ENCODE results near the gene HPX. TPM values are rescaled to one million over a fixed set of nuclear protein-coding genes. Genes with fewer than 3 reads are reported as not detected.

HPX gene
- total and polyA plus RNA-seq, 4 experiments from 2014 or later: 0.83 to 1.3 TPM; not detected in 2

DNA sequence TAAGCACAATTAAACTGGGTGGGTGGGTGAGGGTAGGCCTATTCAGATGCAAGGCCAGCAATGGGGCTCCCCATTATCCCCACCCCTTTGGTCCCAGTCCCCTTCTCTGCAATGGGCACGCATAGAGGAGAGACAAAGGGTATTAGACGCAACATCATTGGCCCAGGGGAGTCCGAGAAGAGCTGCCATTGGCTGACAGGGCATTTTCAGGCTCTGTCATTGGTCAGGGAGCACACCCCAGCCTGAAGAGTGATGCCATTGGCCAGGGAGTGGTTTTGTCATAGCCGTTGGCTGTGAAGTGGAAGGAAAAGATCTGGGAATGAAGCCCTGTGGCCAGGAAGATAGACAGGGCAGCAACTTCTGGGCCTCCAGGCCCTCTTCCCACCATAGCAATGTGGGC, 35.8 kb upstream of the HPX start:
- intact Hi-C loops (cut with micrococcal nuclease): no loop called here
- no peaks in the 10 kb centered on the region for H3K9me3 ChIP-seq (ENCODE audit: control insufficient read depth in 1 of 2, low read length in 2 of 2)
- H3K27ac ChIP-seq (ENCODE audit: low read depth, low read length): no peak overlapping the region
- Mint-ChIP-seq H3K36me3 (peaks cover 6 to 34% of the 10 kb centered on the region in 2 donors), H3K27ac (peak overlapping the region in 4 of 7 donors; percentile 18 to 86 (median 66)), H3K9me3 (no peaks in the 10 kb centered on the region), H3K27me3 (no peaks in the 10 kb centered on the region), H3K4me1 (peaks cover 24 to 55% (median 34%) of the 10 kb centered on the region in 4 donors), H3K4me3 (no peak overlapping the region)
- POLR2A ChIA-PET (ENCODE audit: partially characterized antibody): no interaction called here
- H3K36me3 ChIP-seq (ENCODE audit: insufficient read depth, low read length): peaks cover 22% of the 10 kb centered on the region
- H3K4me3 ChIP-seq (ENCODE audit: low read length in 2 of 2): no peak overlapping the region
- peaks cover 37% of the 10 kb centered on the region for H3K4me1 ChIP-seq (ENCODE audit: insufficient read depth, low read length)
- CTCF ChIA-PET (ENCODE audit: partially characterized antibody): interaction anchor here (0.9 to 1.4 kb wide), 4 partner anchors 28 to 97 kb away, joined by 3 to 5 read pairs (median 4); no protein-coding TSS in a partner anchor
- no peaks in the 10 kb centered on the region for H3K27me3 ChIP-seq (ENCODE audit: insufficient read depth, low read length)
- DNase-seq: no peak

DNA sequence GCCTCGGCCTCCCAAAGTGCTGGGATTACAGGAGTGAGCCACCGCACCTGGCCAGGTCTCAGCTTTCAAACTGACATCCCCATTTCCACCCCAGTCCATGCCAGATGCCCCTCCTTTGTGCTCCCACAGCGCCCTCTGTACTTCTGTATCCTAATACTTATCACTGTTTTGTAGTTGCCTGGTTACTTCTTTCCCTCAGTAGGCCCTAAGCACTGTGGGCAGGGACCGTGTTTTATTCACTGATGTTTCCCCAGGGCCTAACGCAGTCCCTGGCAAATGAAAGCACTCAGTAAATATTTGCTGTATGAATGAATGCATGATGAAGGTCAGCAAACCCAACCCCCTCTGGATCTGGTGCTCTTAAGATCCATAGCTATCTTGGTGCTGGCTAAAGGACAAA, 35.1 kb upstream of the HPX start:
- Histone ChIP-seq H3K27ac (ENCODE audit: low read depth, low read length) (no peak overlapping the region), H3K27me3 (ENCODE audit: insufficient read depth, low read length) (no peaks in the 10 kb centered on the region), H3K4me1 (ENCODE audit: insufficient read depth, low read length) (peaks cover 36% of the 10 kb centered on the region), H3K9me3 (ENCODE audit: control insufficient read depth in 1 of 2, low read length in 2 of 2) (no peaks in the 10 kb centered on the region), H3K36me3 (ENCODE audit: insufficient read depth, low read length) (peaks cover 22% of the 10 kb centered on the region), H3K4me3 (ENCODE audit: low read length in 2 of 2) (no peak overlapping the region)
- H3K27me3 Mint-ChIP-seq: no peaks in the 10 kb centered on the region
- DNase-seq: no peak
- H3K9me3 Mint-ChIP-seq: no peaks in the 10 kb centered on the region
- H3K4me3 Mint-ChIP-seq: peak overlapping the region in 3 of 8 donors; percentile 13 to 19 (median 17)
- peak overlapping the region in 4 of 7 donors; percentile 85 to 88 (median 86) for H3K27ac Mint-ChIP-seq
- peaks cover 6 to 27% of the 10 kb centered on the region in 2 donors for H3K36me3 Mint-ChIP-seq
- CTCF ChIA-PET (ENCODE audit: partially characterized antibody): interaction anchor here (0.9 to 2.6 kb wide), 3 partner anchors 32 to 97 kb away, joined by 3 to 14 read pairs (median 5); no protein-coding TSS in a partner anchor
- H3K4me1 Mint-ChIP-seq: peaks cover 20 to 51% (median 33%) of the 10 kb centered on the region in 4 donors
- intact Hi-C loops (cut with micrococcal nuclease): no loop called here
- POLR2A ChIA-PET (ENCODE audit: partially characterized antibody): interaction anchor here (1.1 kb wide), 1 partner anchor 270 kb away, joined by 3 read pairs; no protein-coding TSS in a partner anchor

DNA sequence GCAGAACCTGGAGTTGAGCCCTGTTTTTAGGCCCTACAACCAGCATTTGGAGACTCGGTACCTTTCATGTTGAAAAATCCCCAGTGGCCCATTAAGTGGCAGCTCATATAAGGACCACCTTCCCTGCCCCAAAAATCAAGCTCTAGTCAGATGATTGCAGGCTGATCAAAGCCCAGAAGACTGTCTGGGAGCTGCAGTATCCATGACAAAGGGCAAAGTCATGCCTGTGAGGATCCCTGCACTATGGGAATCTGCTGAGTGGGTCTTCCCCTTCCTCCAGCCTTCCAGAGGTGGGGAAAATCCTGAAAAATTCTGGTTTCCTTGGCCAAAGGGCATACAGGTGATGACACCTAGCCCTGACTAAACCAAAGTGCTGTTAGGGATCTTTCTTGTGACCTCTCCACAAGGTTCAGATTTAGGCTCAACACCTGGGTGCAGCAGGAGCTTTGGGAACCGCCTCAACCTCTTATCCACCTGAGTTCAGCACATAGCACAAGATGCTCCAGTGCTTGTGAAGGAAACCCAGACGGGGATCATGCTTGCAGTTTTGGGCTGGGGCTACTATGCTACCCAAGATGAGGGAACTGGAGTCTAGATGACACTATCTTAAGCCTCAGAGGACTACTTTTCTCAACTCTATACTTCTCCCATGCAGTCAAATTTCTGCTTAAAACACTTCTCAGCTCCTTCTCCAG, 34.2 kb upstream of the HPX start:
- H3K4me3 Mint-ChIP-seq: peak overlapping the region; percentile 56 to 90 (median 78)
- POLR2A ChIA-PET (ENCODE audit: partially characterized antibody): interaction anchor here (1.1 kb wide), 1 partner anchor 271 kb away, joined by 3 read pairs; no protein-coding TSS in a partner anchor
- peaks cover 26% of the 10 kb centered on the region for H3K4me1 ChIP-seq (ENCODE audit: insufficient read depth, low read length)
- no peaks in the 10 kb centered on the region for H3K9me3 ChIP-seq (ENCODE audit: control insufficient read depth in 1 of 2, low read length in 2 of 2)
- H3K36me3 ChIP-seq (ENCODE audit: insufficient read depth, low read length): peaks cover 22% of the 10 kb centered on the region
- H3K27ac Mint-ChIP-seq: peak overlapping the region; percentile 75 to 93 (median 88)
- CTCF ChIA-PET (ENCODE audit: partially characterized antibody): interaction anchor here (1.3 to 2.6 kb wide), 3 partner anchors 32 to 96 kb away, joined by 3 to 14 read pairs (median 3); no protein-coding TSS in a partner anchor
- intact Hi-C loops (cut with micrococcal nuclease): no loop called here
- H3K27me3 Mint-ChIP-seq: no peaks in the 10 kb centered on the region
- H3K27me3 ChIP-seq (ENCODE audit: insufficient read depth, low read length): no peaks in the 10 kb centered on the region
- peaks cover 6 to 23% of the 10 kb centered on the region in 2 donors for H3K36me3 Mint-ChIP-seq
- no peak overlapping the region for H3K4me3 ChIP-seq (ENCODE audit: low read length in 2 of 2)
- H3K9me3 Mint-ChIP-seq: no peaks in the 10 kb centered on the region
- H3K27ac ChIP-seq (ENCODE audit: low read depth, low read length): peak overlapping the region; percentile 58
- H3K4me1 Mint-ChIP-seq: peaks cover 12 to 41% (median 25%) of the 10 kb centered on the region in 4 donors
- peak in 2 of 5 donors; percentile 5 to 9 for DNase-seq

DNA sequence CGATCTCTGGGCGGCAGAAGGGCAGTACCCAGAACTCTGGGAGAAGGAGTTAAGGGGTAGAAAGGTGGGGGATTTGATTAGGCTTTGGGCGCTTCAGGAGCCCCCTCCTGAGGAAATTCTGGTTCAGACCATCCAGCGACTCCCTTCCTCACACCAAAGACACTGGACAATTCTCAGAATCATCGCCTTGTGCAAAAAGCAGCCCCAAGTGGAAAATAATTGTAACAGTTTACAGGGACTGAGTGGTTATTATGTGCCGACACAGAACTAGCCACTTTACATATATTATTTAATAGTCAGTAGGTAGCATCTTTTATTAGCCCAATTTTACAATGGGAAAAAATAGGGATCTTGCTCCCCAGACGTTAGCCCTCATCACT, 33.6 kb upstream of the HPX start:
- Mint-ChIP-seq H3K4me1 (peaks cover 10 to 35% (median 21%) of the 10 kb centered on the region in 4 donors), H3K27ac (peak overlapping the region; percentile 86 to 93 (median 90)), H3K9me3 (no peaks in the 10 kb centered on the region), H3K4me3 (peak overlapping the region; percentile 76 to 90 (median 79)), H3K36me3 (peaks cover 6 to 23% of the 10 kb centered on the region in 2 donors), H3K27me3 (no peaks in the 10 kb centered on the region)
- peak overlapping the region; percentile 58 for H3K27ac ChIP-seq (ENCODE audit: low read depth, low read length)
- H3K9me3 ChIP-seq (ENCODE audit: control insufficient read depth in 1 of 2, low read length in 2 of 2): no peaks in the 10 kb centered on the region
- H3K4me3 ChIP-seq (ENCODE audit: low read length in 2 of 2): peak overlapping the region in 1 of 2 donors; percentile 15
- POLR2A ChIA-PET (ENCODE audit: partially characterized antibody): interaction anchor here (1.4 to 4.1 kb wide), 3 partner anchors 8 to 87 kb away, joined by 3 to 22 read pairs (median 4); partner anchors contain the start of genes ARFIP2 and TIMM10B
- H3K27me3 ChIP-seq (ENCODE audit: insufficient read depth, low read length): no peaks in the 10 kb centered on the region
- peaks cover 22% of the 10 kb centered on the region for H3K36me3 ChIP-seq (ENCODE audit: insufficient read depth, low read length)
- intact Hi-C loops (cut with micrococcal nuclease): no loop called here
- CTCF ChIA-PET (ENCODE audit: partially characterized antibody): interaction anchor here (1.3 to 2.6 kb wide), 2 partner anchors 31 to 96 kb away, joined by 3 to 14 read pairs; no protein-coding TSS in a partner anchor
- DNase-seq: no peak
- peaks cover 21% of the 10 kb centered on the region for H3K4me1 ChIP-seq (ENCODE audit: insufficient read depth, low read length)

DNA sequence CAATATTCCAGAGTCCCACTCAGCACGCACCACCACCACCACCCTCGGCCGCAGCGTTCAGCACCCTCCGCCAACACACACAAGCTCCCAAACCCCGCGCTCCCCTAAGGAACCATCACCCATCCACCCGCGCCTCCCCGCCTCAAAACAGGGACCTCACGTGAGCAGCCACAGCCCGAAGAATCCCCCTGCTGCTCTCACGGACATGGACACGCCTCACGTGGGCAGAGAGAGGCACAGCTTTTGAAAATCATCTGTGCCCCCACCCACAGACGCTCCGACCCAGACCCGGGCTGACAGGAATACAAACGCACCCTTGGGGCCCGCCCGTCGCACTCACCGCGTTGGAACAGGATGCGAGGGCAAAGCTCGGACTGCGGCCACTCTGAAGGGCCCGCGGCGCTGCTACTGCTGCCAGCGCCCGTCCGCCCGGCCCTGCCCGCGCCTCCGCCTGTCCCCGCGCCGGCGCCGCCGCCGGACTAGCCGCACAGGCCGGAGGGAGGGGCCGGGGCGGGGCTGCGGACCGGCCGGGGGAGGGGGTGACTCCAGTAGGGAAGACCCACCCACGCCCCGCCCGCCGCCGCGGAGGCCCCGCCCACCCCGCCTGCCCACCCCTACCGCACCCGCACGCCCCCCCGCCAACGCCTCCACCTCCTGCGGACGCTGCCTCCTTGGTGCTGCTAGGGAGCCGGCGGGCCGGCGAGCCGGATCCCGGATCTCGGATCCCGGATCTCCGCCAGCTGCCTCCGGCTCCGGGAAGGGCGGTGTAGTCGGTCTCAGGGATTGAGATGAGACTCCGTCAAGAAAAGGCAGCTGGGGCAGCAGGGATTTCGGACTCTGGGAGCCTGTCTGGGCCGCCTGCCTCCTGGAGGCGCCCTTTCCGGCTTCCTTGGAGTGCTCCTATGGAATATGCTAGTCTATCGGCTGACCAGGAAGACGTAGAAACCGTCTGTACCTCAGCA, 32.9 kb upstream of the HPX start, which contains the start of gene TRIM3:
Gene TRIM3, minus strand, starts transcription at position 491 of the 962 bp plus-strand sequence. CDS start 8,246 bp downstream, outside the sequence.
- intact Hi-C loops (cut with micrococcal nuclease): no loop called here

DNA sequence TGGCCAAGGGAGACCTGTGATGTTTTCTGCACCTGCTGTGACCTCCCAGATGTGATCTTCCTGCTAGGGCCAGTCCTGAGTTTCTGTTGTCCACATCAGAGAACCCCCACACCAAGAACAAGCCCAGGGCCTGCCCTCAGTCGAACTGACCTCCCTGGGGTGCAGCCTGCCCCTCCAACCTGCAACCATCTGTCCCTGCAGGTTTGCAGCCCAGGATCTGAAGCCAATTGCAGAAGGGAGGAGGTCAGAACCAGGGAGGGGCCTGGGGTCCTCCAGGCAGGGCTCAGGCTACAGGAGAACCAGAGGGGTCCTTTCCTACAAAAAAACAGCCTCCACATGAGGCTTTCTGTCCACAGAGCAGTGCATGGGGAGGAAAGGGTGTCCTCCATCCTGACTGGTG, 32.1 kb upstream of the HPX start:
- no peaks in the 10 kb centered on the region for H3K9me3 ChIP-seq (ENCODE audit: control insufficient read depth in 1 of 2, low read length in 2 of 2)
- POLR2A ChIA-PET (ENCODE audit: partially characterized antibody): interaction anchor here (1.3 to 4.1 kb wide), 6 partner anchors 8 to 210 kb away, joined by 3 to 22 read pairs (median 4); partner anchors contain the start of genes ARFIP2, MRPL17, SMPD1 and TIMM10B
- Mint-ChIP-seq H3K9me3 (no peaks in the 10 kb centered on the region), H3K4me1 (peaks cover 10 to 33% (median 19%) of the 10 kb centered on the region in 4 donors), H3K27me3 (no peaks in the 10 kb centered on the region), H3K36me3 (peaks cover 4 to 11% of the 10 kb centered on the region in 2 donors), H3K4me3 (peak overlapping the region; percentile 59 to 89 (median 74)), H3K27ac (peak overlapping the region in 6 of 7 donors; percentile 14 to 89 (median 76))
- DNase-seq: no peak
- peaks cover 16% of the 10 kb centered on the region for H3K4me1 ChIP-seq (ENCODE audit: insufficient read depth, low read length)
- no peak overlapping the region for H3K27ac ChIP-seq (ENCODE audit: low read depth, low read length)
- H3K4me3 ChIP-seq (ENCODE audit: low read length in 2 of 2): peak overlapping the region in 1 of 2 donors; percentile 20
- H3K36me3 ChIP-seq (ENCODE audit: insufficient read depth, low read length): peaks cover 11% of the 10 kb centered on the region
- no peaks in the 10 kb centered on the region for H3K27me3 ChIP-seq (ENCODE audit: insufficient read depth, low read length)
- CTCF ChIA-PET (ENCODE audit: partially characterized antibody): interaction anchor here (0.7 to 2.2 kb wide), 4 partner anchors 29 to 282 kb away, joined by 3 to 6 read pairs (median 4); partner anchors contain the start of gene MRPL17
- intact Hi-C loops (cut with micrococcal nuclease): no loop called here

More for the DNA sequence above, 32.9 kb upstream of the HPX start, which contains the start of gene TRIM3:
- no peaks in the 10 kb centered on the region for H3K9me3 ChIP-seq (ENCODE audit: control insufficient read depth in 1 of 2, low read length in 2 of 2)
- Mint-ChIP-seq H3K9me3 (no peaks in the 10 kb centered on the region), H3K27ac (peak within 1 kb of the TSS; percentile 86 to 95 (median 92)), H3K4me3 (peak within 1 kb of the TSS; percentile 88 to 92 (median 89)), H3K36me3 (peaks cover 6 to 18% of the 10 kb centered on the region in 2 donors), H3K4me1 (peaks cover 10 to 33% (median 19%) of the 10 kb centered on the region in 4 donors), H3K27me3 (no peaks in the 10 kb centered on the region)
- H3K36me3 ChIP-seq (ENCODE audit: insufficient read depth, low read length): peaks cover 19% of the 10 kb centered on the region
- POLR2A ChIA-PET (ENCODE audit: partially characterized antibody): interaction anchor here (0.8 to 4.1 kb wide), 7 partner anchors 8 to 273 kb away, joined by 3 to 22 read pairs (median 4); partner anchors contain the start of genes ARFIP2, MRPL17, SMPD1 and TIMM10B
- H3K27ac ChIP-seq (ENCODE audit: low read depth, low read length): peak within 1 kb of the TSS; percentile 60
- CTCF ChIA-PET (ENCODE audit: partially characterized antibody): interaction anchor here (1.1 to 2.6 kb wide), 5 partner anchors 30 to 282 kb away, joined by 3 to 14 read pairs (median 5); partner anchors contain the start of gene MRPL17
- H3K4me3 ChIP-seq (ENCODE audit: low read length in 2 of 2): peak within 1 kb of the TSS; percentile 54 to 64
- DNase-seq: peak; percentile 41 to 75 (median 53)
- peaks cover 16% of the 10 kb centered on the region for H3K4me1 ChIP-seq (ENCODE audit: insufficient read depth, low read length)
- no peaks in the 10 kb centered on the region for H3K27me3 ChIP-seq (ENCODE audit: insufficient read depth, low read length)

Data from CD4-positive, alpha-beta memory T cell (primary cell).